HG02588 (cell line): ENCODE measurements around the gene RDX.
"Not testable (repeated sequence)": the region's sequence is repeated elsewhere in the genome, so short reads cannot be mapped to it uniquely, and the experiment has no call there.

Source experiments
- ATAC-seq: cut with Tn5 transposase; IDR thresholded peaks from one replicate; pipeline ENCODE4 v1.9.1; 2021; ENCODE audit warnings: mild to moderate bottlenecking, moderate library complexity; ENCODE audit not compliant: unreplicated experiment

The RDX gene

DNA sequence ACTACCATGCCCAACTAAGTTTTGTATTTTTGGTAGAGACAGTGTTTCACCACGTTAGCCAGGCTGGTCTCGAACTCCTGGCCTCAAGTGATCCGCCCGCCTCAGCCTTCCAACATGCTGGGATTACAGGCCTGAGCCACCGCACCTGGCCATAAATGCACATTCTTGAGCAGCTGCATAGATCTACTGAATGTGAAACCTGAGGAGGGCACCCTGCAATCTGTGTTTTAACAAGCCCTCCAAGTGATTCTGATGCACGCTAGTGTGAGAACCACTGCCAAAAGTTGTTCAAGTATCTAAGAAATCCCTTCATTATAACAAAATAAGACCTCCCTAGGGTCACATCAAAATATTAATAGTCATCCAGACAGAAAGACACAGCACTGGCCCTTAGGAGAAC lies 89.3 kb downstream of the RDX start:
- no peak for ATAC-seq

- no peak for ATAC-seq
Measured at GRCh38 chr11:110200836-110201235, 95.6 kb downstream of the RDX start.

GRCh38 chr11:110200241-110200640 lies 96.2 kb downstream of the RDX start:
- no peak for ATAC-seq

GRCh38 chr11:110199184-110199981 lies 97.0 kb downstream of the RDX start:
- ATAC-seq: no peak

DNA sequence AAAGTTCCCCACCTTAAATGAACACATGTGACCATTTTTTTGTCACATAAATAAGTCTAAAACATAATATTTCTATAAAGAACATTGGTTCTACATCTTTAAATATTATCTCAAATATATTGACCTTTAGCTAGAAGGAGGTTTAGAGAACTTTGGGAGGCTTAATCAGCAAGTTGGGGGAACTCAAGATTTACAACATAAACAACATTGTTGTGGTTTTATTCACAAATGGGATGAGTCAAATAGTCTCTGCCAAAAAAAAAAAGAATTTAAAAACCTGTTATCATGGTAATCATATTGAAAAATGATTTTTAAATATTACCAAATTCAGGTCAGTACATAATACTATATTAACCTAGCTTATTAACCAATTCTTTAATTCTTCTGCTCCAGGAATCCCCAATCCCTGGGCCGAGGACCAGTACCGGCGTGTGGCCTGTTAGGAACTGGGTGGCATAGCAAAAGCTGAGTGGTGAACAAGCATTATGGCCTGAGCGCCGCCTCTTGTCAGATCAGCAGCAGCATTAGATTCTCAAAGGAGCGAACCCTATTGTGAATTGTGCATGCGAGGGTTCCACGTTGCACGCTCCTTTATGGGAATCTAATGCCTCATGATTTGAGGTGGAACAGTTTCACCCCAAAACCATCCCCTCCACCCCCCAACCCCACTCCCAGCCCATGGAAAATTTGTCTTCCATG lies 98.2 kb downstream of the RDX start:
- ATAC-seq: no peak

- ATAC-seq: no peak
Measured at GRCh38 chr11:110196884-110197420, 99.5 kb downstream of the RDX start.

GRCh38 chr11:110196241-110196754 lies 100.1 kb downstream of the RDX start:
- ATAC-seq: no peak

GRCh38 chr11:110194211-110194766 lies 102.1 kb downstream of the RDX start:
- ATAC-seq: not testable (repeated sequence)

DNA sequence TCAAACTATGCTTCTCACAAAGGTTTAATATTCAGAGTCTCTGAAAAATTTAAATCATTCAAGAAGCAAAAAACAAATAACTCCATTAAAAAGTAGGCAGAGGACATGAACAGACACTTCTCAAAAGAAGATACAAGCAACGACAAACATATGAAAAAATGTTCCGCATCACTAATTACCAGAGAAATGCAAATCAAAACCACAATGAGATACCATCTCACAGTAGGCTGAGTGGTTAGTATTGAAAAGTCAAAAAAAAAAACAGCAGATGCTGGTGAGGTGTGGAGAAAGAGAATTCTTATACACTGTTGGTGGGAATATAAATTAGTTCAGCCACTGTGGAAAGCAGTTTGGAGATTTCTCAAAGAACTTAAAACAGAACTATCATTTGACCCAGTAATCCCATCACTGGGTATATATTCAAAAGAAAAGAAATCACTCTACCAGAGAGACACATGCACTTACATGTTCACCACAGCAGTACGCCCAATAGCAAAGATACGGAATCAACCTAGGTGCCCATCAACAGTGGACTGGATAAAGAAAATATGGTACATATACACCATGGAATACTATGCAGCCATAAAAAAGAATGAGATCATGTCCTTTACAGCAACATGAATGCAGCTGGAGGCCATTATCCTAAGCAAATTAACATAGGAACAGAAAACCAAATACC lies 103.7 kb downstream of the RDX start:
- ATAC-seq: peak; percentile 66

DNA sequence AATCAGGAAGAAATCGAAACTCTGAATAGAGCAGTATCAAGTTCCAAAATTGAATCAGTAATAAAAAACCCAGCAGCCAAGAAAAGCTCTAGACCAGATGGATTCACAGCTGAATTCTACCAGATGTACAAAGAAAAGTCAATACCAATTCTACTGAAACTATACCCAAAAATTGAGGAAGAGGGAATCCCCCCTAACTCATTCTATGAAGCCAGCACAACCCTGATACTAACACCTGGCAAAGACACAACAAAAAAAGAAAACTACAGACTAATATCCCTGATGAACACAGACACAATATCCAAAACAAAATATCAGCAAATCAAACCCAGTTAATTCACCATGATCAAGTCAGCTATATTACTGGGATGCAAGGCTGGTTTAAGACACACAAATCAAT lies 105.5 kb downstream of the RDX start:
- ATAC-seq: no peak

- no peak for ATAC-seq
Measured at GRCh38 chr11:110187731-110188130, 108.7 kb downstream of the RDX start.

GRCh38 chr11:110186867-110187266 lies 109.5 kb downstream of the RDX start:
- ATAC-seq: no peak

GRCh38 chr11:110186456-110186855 lies 110.0 kb downstream of the RDX start:
- no peak for ATAC-seq

GRCh38 chr11:110185599-110185998 lies 110.8 kb downstream of the RDX start:
- no peak for ATAC-seq

GRCh38 chr11:110185121-110185591 lies 111.3 kb downstream of the RDX start:
- ATAC-seq: no peak

- ATAC-seq: no peak
Measured at GRCh38 chr11:110184456-110184855, 112.0 kb downstream of the RDX start.

- ATAC-seq: no peak
Measured at GRCh38 chr11:110182886-110183285, 113.5 kb downstream of the RDX start.

- no peak for ATAC-seq
Measured at GRCh38 chr11:110179064-110179463, 117.3 kb downstream of the RDX start.

GRCh38 chr11:110177086-110177456 lies 119.3 kb downstream of the RDX start:
- ATAC-seq: no peak

DNA sequence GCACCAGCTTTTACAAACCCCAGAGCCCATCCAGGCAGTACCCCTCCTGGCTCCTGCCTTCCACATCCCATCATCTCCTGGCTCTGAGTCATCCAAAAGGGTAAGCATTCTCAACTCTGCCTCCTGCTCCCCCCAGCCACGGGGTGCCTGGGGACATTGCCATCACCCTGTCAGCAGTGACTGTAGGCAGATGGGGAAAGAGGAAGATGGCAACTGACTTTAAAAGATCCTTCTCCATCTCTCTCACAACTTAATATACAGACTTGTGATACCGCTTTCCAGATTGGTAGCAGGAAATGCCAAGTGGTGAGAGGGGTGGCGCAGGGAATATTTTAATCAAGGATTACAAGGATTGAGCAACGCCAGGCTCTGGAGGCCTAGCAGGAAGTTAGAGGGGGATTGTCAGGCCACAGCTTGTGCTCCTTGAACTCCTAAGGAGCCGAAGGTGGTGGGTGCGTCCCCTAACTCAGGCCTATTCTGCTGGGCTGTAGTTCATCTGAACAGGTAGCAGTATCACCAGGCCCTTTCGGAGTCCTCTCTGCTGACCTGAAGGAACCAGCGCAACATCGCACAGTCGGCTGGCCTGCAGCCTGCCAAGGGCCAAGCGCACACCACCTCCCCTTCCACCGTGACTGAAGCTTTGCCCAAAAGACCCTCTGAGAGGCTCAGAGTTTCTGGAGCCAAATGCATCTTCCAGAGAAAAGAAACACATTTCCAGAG lies 119.9 kb downstream of the RDX start:
- no peak for ATAC-seq
